Pancreas (tissue), 10 donors: Measurements from ENCODE around the gene RIMBP2. TPM values are rescaled to one million over a fixed set of nuclear protein-coding genes. Genes with fewer than 3 reads are reported as not detected.

Experiments
- ATAC-seq, 4 donors: fragments of 200-7000 bp; cut with Tn5 transposase; one replicate each; pipeline versions ENCODE4 v1.8.0 to v1.9.1; 2020; ENCODE audit warnings: mild to moderate bottlenecking in 4 of 4, moderate library complexity in 4 of 4
- DNase-seq, 6 donors: peaks; one replicate each; pipeline ENCODE4 v3.0.0-alpha.2; 2020
- FAIRE-seq: peaks from 2 replicates; lab custom pipeline; 2012; peaks lifted over from hg19 to GRCh38; lab: Jason Lieb, UNC
- H3K27ac ChIP-seq, 4 donors: fragments of 200-600 bp; sonication (generic); 1 replicate in 3 of 4; 2 replicates in 1 of 4; pipeline versions ENCODE4 v1.5.0 to v1.8.0; 2020
- H3K27me3 ChIP-seq, 4 donors: fragments of 200-600 bp; one replicate each; pipeline ENCODE4 v1.8.0; 2021
- H3K36me3 ChIP-seq, 3 donors: fragments of 200-600 bp; sonication (generic) in 1 of 3; one replicate each; pipeline versions ENCODE4 v1.5.0 to v1.8.0; 2020 to 2021
- H3K4me1 ChIP-seq, 3 donors: fragments of 200-600 bp; one replicate each; pipeline ENCODE4 v1.8.0; 2021
- H3K4me3 ChIP-seq, 4 donors: fragments of 200-600 bp; sonication (generic) in 2 of 4; one replicate each; pipeline versions ENCODE4 v1.5.0 to v1.8.0; 2020 to 2021
- H3K9me3 ChIP-seq, 4 donors: fragments of 200-600 bp; one replicate each; pipeline ENCODE4 v1.8.0; 2021
- CTCF ChIP-seq, 4 donors: fragments of 200-600 bp; sonication (generic) in 3 of 4; IDR thresholded peaks; one replicate each; pipeline versions ENCODE4 v1.5.0 to v1.8.0; 2021; ENCODE audit warnings: antibody characterized with exemption in 4 of 4
- WGBS, 2 donors: extraction: QIAGEN DNeasy Blood & Tissue Kit; methylation state at CpG; one replicate each; pipeline ENCODE4 v1.1.7; 2013; 5-methylcytosine and 5-hydroxymethylcytosine counted together
- intact Hi-C, 3 donors: fragments of 100-400 bp; cut with DNase I; formaldehyde crosslinking; loops; one replicate each; pipeline versions ENCODE4 v1.11.1 to v1.14.2; 2022
- polyA plus RNA-seq, 2 donors: library from polyadenylated mRNA; stranded (reverse); fragments of 200-250 nt; gene quantifications; one replicate each; pipeline ENCODE4 v1.2.3, GENCODE V29; 2013
- total RNA-seq, 6 donors: library from RNA; stranded (reverse); fragmentation: NEBNext Ultra II Directional in 4 of 6; extraction: Animal tissue kit (Norgen Biotek cat#: 25700) in 4 of 6; gene quantifications; one replicate each; pipeline versions ENCODE4 v1.2.1 to v1.2.4, GENCODE V29; 2021 to 2023
- donor health status: healthy with polysubstance abuse.
- donor health status: DM: no; HTN: no; CAD: no; lungs with moderate emphysema.
- donor health status: DM: no; HTN: no; CAD: no.
- donor health status: control.
- donor health status: control.
- donor health status: Bipolar disorder and iron deficiency.
- donor health status: DM: yes; HTN: yes; CAD: no.
- donor health status: DM: no; HTN: no; CAD: no.
- donor health status: DM: no; HTN: no; CAD: no.
- donor health status: DM: yes; HTN: yes; CAD: no.

Gene RIMBP2
- total and polyA plus RNA-seq, 8 donors = 1.6 to 14.9 (median 3.9) TPM

- no peak for ATAC-seq
- no peak for FAIRE-seq
- Histone ChIP-seq H3K9me3 (no peaks in the 10 kb centered on the region), H3K4me3 (no peak overlapping the region), H3K4me1 (no peaks in the 10 kb centered on the region), H3K36me3 (no peaks in the 10 kb centered on the region), H3K27me3 (no peaks in the 10 kb centered on the region), H3K27ac (no peak overlapping the region)
- no peak for DNase-seq
- intact Hi-C loops = no loop called here
- 77 to 83% methylated on average over 39 of the region's 39 CpGs for WGBS, 2 donors
- no peak for TF ChIP-seq CTCF (IDR thresholded peaks at IDR 0.05)
These were observed 104.8 kb downstream of the RIMBP2 start for GRCh38 chr12:130611026-130611905.

- 58 to 76% methylated on average over 11 of the region's 11 CpGs for WGBS, 2 donors
- H3K4me1 ChIP-seq = no peaks in the 10 kb centered on the region
- H3K36me3 ChIP-seq = no peaks in the 10 kb centered on the region
- intact Hi-C loops = no loop called here
- FAIRE-seq = no peak
- no peak for DNase-seq
- H3K27me3 ChIP-seq = no peaks in the 10 kb centered on the region
- no peak overlapping the region for H3K4me3 ChIP-seq
- TF ChIP-seq CTCF (IDR thresholded peaks at IDR 0.05) = no peak
- ATAC-seq = no peak
- H3K27ac ChIP-seq = no peak overlapping the region
- H3K9me3 ChIP-seq = no peaks in the 10 kb centered on the region
These were observed 106.1 kb downstream of the RIMBP2 start for GRCh38 chr12:130609966-130610365.

DNA sequence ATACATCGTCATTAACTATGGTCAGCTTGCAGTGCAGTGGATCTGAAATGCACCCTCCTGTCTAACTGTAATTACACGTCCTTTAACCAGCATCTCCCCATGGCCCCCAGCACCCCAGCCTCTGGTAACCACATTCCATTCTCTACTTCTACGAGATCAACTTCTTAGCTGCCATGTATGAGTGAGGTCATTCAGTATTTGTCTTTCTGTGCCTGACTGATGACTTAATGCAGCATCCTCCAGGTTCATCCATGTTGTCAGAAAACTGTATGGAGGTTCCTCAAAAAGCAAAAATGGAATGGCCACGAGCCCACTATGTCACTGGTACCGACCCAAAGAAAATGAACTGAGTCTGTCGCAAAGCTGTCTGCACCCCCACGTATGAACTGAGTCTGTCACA, 107.3 kb downstream of the RIMBP2 start:
- 58 to 65% methylated on average over 7 of the region's 7 CpGs for WGBS, 2 donors
- Histone ChIP-seq H3K4me1 (no peaks in the 10 kb centered on the region), H3K36me3 (no peaks in the 10 kb centered on the region), H3K27me3 (no peaks in the 10 kb centered on the region), H3K4me3 (no peak overlapping the region), H3K27ac (no peak overlapping the region), H3K9me3 (no peaks in the 10 kb centered on the region)
- intact Hi-C loops = no loop called here
- FAIRE-seq (no peak), ATAC-seq (no peak), DNase-seq (no peak)
- TF ChIP-seq CTCF (IDR thresholded peaks at IDR 0.05) = no peak

DNA sequence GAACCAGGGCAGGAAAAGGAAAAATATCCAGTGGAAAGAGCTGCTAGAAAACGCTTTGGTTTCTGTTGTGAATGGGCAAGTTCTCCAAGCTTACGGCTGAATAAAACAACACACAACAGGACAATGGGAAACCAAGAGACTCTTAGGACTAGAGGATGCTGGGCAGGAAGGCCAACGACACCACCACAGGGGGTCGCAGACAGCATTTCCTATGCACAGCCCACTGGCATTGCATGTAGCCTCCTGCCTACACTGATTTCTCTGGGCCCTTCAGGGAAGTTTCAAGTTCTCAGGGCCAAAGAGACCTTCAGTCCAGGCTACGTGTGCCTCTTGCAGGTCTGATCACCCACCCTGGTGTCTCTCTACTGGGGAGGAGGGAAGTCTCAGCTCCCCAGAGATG, 108.0 kb downstream of the RIMBP2 start:
- H3K4me3 ChIP-seq = no peak overlapping the region
- WGBS, 2 donors = 52 to 66% methylated on average over 5 of the region's 5 CpGs
- H3K36me3 ChIP-seq = no peaks in the 10 kb centered on the region
- DNase-seq (no peak), ATAC-seq (no peak), FAIRE-seq (no peak)
- intact Hi-C loops = no loop called here
- H3K27me3 ChIP-seq = no peaks in the 10 kb centered on the region
- TF ChIP-seq CTCF (IDR thresholded peaks at IDR 0.05) = no peak
- no peaks in the 10 kb centered on the region for H3K9me3 ChIP-seq
- H3K27ac ChIP-seq = no peak overlapping the region
- H3K4me1 ChIP-seq = no peaks in the 10 kb centered on the region

- ATAC-seq (no peak), FAIRE-seq (no peak), DNase-seq (no peak)
- H3K27me3 ChIP-seq = no peaks in the 10 kb centered on the region
- no peaks in the 10 kb centered on the region for H3K36me3 ChIP-seq
- H3K4me1 ChIP-seq = no peaks in the 10 kb centered on the region
- H3K27ac ChIP-seq = no peak overlapping the region
- intact Hi-C loops = no loop called here
- no peak overlapping the region for H3K4me3 ChIP-seq
- no peaks in the 10 kb centered on the region for H3K9me3 ChIP-seq
- 84 to 90% methylated on average over 12 of the region's 12 CpGs for WGBS, 2 donors
- TF ChIP-seq CTCF (IDR thresholded peaks at IDR 0.05) = no peak
These were observed 109.9 kb downstream of the RIMBP2 start for GRCh38 chr12:130606231-130606630.
